HL-60 (cell line): ENCODE data around the gene SORCS2.

Experiments used
- DNase-seq, 2 experiments: peaks; one replicate each; pipeline ENCODE4 v3.0.0-alpha.2; 2010 to 2020; ENCODE audit warnings: low read depth in 1 of 2, low spot score in 1 of 2
- H3K27ac ChIP-seq: fragments of 250-450 bp; sonication (Bioruptor Pico); replicated peaks from 2 replicates; pipeline ENCODE4 v1.5.1; 2020; ENCODE audit warnings: mild to moderate bottlenecking, moderate library complexity
- H3K27me3 ChIP-seq: fragments of 250-450 bp; sonication (Bioruptor Pico); 2 replicates; pipeline ENCODE4 v1.5.1; 2021; ENCODE audit warnings: mild to moderate bottlenecking, moderate library complexity; ENCODE audit not compliant: insufficient read depth, poor library complexity, severe bottlenecking
- H3K4me3 ChIP-seq: replicated peaks from 2 replicates; pipeline ENCODE4 v1.5.1; 2011; ENCODE audit warnings: mild to moderate bottlenecking, control low read depth, low read length; ENCODE audit not compliant: insufficient read depth
- CTCF ChIP-seq: IDR thresholded peaks from one replicate; pipeline ENCODE4 v1.5.1; 2011; ENCODE audit warnings: low read length, control low read depth, inconsistent platforms; ENCODE audit not compliant: insufficient read depth
- GABPA ChIP-seq: IDR thresholded peaks from 2 replicates; pipeline ENCODE4 v1.6.1; 2012; ENCODE audit warnings: low read depth
- POLR2AphosphoS5 ChIP-seq: IDR thresholded peaks from 2 replicates; pipeline ENCODE4 v1.6.1; 2012; ENCODE audit warnings: low read depth
- REST ChIP-seq: IDR thresholded peaks from 2 replicates; pipeline ENCODE4 v1.6.1; 2012; ENCODE audit warnings: low read depth; ENCODE audit not compliant: insufficient replicate concordance
- SPI1 ChIP-seq: IDR thresholded peaks from 2 replicates; pipeline ENCODE4 v1.6.1; 2012; ENCODE audit warnings: low read depth, mild to moderate bottlenecking, borderline replicate concordance

SORCS2 gene

GRCh38 chr4:7535094-7535493, 342.8 kb downstream of the SORCS2 start:
- no peak overlapping the region for H3K4me3 ChIP-seq
- TF ChIP-seq GABPA (no peak), CTCF (no peak), REST (no peak), POLR2AphosphoS5 (no peak), SPI1 (no peak)
- H3K27me3 ChIP-seq: no peaks in the 10 kb centered on the region
- DNase-seq: no peak
- H3K27ac ChIP-seq: no peak overlapping the region

DNA sequence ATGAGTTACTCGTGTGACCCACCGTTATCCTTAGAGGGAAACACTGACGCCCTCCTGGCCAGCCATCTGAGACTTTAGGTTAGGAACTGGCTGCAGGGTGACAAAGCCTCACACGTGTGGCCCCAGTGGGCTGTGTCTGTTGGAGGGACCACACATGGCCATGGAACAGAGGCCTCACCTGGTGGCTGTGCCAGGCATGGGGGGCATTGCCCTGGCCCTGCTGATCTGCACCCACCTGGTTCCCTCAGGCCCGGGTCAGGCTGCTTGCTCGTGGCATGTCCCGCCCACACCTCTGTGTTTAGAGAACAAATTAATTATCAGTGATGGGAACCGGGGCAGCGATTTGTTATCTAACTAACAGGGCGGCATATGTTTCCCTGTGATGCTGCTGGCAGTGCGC, 343.3 kb downstream of the SORCS2 start:
- Histone ChIP-seq H3K27me3 (no peaks in the 10 kb centered on the region), H3K27ac (no peak overlapping the region), H3K4me3 (no peak overlapping the region)
- no peak for TF ChIP-seq REST
- TF ChIP-seq POLR2AphosphoS5: no peak
- no peak for TF ChIP-seq CTCF
- no peak for TF ChIP-seq GABPA
- no peak for TF ChIP-seq SPI1
- no peak for DNase-seq

DNA sequence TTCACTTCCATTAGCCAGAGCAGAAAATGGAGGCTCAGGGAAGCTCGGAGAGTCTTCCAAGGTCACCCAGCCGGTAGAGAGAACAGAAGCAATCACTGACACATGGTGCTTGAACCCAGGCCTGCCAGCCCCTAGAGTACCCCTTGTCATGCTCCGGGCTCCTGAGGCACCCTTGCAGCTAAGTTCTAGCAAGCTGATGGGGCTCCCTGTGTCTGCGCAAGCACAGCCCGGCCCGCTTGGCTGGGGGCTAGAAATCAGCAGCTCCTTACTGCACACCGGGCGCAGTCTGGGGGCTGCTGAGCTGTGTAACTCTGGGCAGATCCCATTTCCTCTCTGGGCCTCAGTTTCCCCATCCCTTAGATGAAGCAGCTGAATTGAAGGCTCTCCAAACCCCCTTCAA, 344.5 kb downstream of the SORCS2 start:
- no peak for DNase-seq
- Histone ChIP-seq H3K27me3 (no peaks in the 10 kb centered on the region), H3K4me3 (no peak overlapping the region), H3K27ac (no peak overlapping the region)
- TF ChIP-seq SPI1 (no peak), GABPA (no peak), CTCF (no peak), POLR2AphosphoS5 (no peak), REST (no peak)
